Choroid plexus epithelial cell (primary cell): ENCODE data around the gene ALMS1.
A peak's percentile ranks its signal among the peaks of the same experiment; 100 is the strongest.

Experiments
- DNase-seq: peaks from one replicate; pipeline ENCODE4 v3.0.0-alpha.2; 2010; ENCODE audit warnings: low read depth
- H3K4me3 ChIP-seq: 2 replicates; pipeline ENCODE4 v1.5.1; 2011; ENCODE audit warnings: low read depth, mild to moderate bottlenecking, control low read depth, low read length, moderate library complexity
- CTCF ChIP-seq: conservative IDR thresholded peaks from 2 replicates; pipeline ENCODE4 v1.5.1; 2011; ENCODE audit warnings: low read depth, mild to moderate bottlenecking, control low read depth, inconsistent platforms, low read length, moderate library complexity

Gene ALMS1

GRCh38 chr2:73356097-73356496 lies 29.5 kb upstream of the ALMS1 start:
- DNase-seq: no peak
- no peak overlapping the region for H3K4me3 ChIP-seq
- TF ChIP-seq CTCF: no peak

DNA sequence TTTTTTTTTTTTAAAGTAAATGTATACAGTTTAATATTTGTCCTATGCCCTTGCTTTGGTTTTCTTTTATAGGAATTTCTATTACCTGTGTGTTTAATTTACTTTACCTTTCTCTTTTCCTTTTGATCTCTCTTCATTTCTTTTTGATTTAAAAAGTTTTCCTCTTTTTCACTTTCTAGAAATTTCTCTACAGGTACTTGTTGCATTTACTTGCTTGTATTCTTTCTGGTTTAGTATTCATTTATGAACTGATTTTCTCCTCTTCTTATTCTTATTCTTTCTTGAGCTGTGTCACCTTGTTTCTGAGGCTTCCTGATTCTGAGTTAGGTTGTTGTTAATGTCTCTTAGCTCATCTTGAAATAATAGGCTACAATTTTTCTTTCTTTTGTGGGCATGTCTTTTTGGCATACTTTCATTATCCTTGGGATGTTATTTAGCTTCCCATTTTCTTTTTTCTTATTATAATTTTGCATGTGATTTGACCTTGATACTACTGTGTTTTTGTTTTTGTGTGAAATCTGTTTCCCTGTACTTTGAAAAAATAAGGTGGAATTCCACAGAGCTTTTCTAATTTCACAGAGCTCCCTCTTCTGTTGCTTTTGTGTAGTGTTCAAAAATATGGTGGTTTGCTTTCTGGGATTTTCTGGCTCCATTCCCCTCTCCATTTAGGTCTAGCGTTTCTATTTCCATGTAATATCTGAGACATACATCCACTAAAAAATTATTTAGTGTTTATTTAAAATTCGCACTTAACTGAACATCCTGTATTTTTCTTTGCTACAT lies 25.5 kb upstream of the ALMS1 start:
- DNase-seq: peak; percentile 22
- H3K4me3 ChIP-seq: no peak overlapping the region
- TF ChIP-seq CTCF: peak; percentile 59

GRCh38 chr2:73366060-73366459 lies 19.6 kb upstream of the ALMS1 start:
- H3K4me3 ChIP-seq: no peak overlapping the region
- no peak for TF ChIP-seq CTCF
- DNase-seq: no peak

- peak; percentile 2 for DNase-seq
- no peak overlapping the region for H3K4me3 ChIP-seq
- TF ChIP-seq CTCF: no peak
Observed at GRCh38 chr2:73368781-73369180, 16.9 kb upstream of the ALMS1 start.

DNA sequence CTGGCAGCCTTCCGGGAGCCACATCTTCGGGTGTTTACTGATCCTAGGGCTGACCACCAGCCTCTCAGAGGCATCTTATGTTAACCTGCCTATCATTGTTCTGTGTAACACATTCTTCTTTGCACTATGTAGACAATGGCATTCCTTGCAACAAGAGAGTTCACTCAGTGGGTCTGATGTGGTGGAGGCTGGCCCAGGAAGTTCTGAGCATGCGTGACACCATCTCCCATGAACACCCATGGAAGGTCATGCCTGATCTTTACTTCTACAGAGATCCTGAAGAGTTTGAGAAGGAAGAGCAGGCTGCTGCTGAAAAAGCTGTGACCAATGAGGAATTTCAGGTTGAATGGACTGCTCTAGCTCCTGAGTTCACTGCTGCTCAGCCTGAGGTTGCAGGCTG lies 15.3 kb upstream of the ALMS1 start:
- no peak for DNase-seq
- no peak for TF ChIP-seq CTCF

DNA sequence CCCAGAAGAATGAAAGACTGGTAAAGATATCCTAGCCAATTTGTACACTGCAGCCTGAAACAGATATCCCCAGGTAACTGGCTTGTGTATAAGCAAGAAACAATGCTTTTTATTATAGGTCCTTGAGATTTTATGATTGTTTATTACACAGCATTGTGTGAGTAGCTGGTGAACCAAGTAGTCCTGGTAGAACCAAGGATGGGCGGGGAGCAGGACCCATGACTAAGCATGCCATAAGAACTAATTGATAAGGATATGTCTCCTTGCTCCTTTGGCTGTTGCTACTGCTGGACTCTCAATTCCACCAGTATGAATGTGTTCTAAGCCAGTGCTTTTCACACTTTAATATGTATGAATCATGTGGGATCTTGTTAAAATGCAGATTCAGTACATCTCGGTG lies 12.3 kb upstream of the ALMS1 start:
- no peak for TF ChIP-seq CTCF
- no peak for DNase-seq
- H3K4me3 ChIP-seq: no peak overlapping the region

More for the DNA sequence above, 15.3 kb upstream of the ALMS1 start:
- no peak overlapping the region for H3K4me3 ChIP-seq

DNA sequence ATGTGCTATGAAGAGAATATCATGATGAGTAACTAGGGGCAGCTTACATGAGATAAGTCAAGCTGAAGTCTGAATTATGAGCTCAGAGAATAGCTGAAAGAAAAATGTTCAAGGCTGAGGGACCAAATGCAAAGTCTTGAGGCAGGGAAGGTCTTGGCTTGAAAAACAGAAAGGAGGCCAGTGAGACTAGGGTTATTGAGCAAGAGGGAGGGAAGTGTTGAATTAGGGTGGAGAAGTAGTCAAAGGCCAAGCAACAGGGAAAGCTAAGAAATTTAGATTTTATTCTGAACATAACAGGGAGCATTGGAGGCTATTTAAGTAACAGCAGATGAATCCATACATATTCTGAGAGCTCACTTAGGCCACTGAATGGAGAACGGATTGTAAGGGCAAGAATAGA lies 11.4 kb upstream of the ALMS1 start:
- H3K4me3 ChIP-seq: no peak overlapping the region
- no peak for DNase-seq
- no peak for TF ChIP-seq CTCF
